ENCODE data around the gene ZNF428. TPM values are rescaled to one million over a fixed set of nuclear protein-coding genes. Genes with fewer than 3 reads are reported as not detected.

Gene ZNF428
- total RNA-seq, 6 experiments from 2014 or later = 10.9 to 16.7 (median 13.3) TPM

GRCh38 chr19:43562226-43562697, 57.2 kb downstream of the ZNF428 start:
- WGBS (ENCODE audit: insufficient coverage, low coverage, low lambda C conversion rate, missing lambda C conversion rate) = 89% methylated on average over 3 of the region's 6 CpGs
- Histone ChIP-seq H3K4me3 (no peak overlapping the region), H3K27me3 (no peaks in the 10 kb centered on the region), H3K27ac (no peak overlapping the region), H3K9me3 (no peaks in the 10 kb centered on the region), H3K4me1 (no peaks in the 10 kb centered on the region), H3K36me3 (no peaks in the 10 kb centered on the region)
- TF ChIP-seq, protein P1, sequence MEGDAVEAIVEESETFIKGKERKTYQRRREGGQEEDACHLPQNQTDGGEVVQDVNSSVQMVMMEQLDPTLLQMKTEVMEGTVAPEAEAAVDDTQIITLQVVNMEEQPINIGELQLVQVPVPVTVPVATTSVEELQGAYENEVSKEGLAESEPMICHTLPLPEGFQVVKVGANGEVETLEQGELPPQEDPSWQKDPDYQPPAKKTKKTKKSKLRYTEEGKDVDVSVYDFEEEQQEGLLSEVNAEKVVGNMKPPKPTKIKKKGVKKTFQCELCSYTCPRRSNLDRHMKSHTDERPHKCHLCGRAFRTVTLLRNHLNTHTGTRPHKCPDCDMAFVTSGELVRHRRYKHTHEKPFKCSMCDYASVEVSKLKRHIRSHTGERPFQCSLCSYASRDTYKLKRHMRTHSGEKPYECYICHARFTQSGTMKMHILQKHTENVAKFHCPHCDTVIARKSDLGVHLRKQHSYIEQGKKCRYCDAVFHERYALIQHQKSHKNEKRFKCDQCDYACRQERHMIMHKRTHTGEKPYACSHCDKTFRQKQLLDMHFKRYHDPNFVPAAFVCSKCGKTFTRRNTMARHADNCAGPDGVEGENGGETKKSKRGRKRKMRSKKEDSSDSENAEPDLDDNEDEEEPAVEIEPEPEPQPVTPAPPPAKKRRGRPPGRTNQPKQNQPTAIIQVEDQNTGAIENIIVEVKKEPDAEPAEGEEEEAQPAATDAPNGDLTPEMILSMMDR (IDR thresholded peaks at IDR 0.05) = no peak
- no peak for TF ChIP-seq POLR2A (IDR thresholded peaks at IDR 0.05)
- DNase-seq (no peak), ATAC-seq (no peak)
- intact Hi-C loops (cut with DNase I) = no loop called here

GRCh38 chr19:43561139-43561970, 58.1 kb downstream of the ZNF428 start:
- 73% methylated on average over 4 of the region's 12 CpGs for WGBS (ENCODE audit: insufficient coverage, low coverage, low lambda C conversion rate, missing lambda C conversion rate)
- no peaks in the 10 kb centered on the region for H3K27me3 ChIP-seq
- no peaks in the 10 kb centered on the region for H3K36me3 ChIP-seq
- intact Hi-C loops (cut with DNase I) = no loop called here
- H3K9me3 ChIP-seq = no peaks in the 10 kb centered on the region
- H3K4me3 ChIP-seq = no peak overlapping the region
- no peaks in the 10 kb centered on the region for H3K4me1 ChIP-seq
- TF ChIP-seq POLR2A (IDR thresholded peaks at IDR 0.05) = no peak
- TF ChIP-seq, protein P1 (IDR thresholded peaks at IDR 0.05) = no peak
- DNase-seq = no peak
- no peak for ATAC-seq
- no peak overlapping the region for H3K27ac ChIP-seq

- peak in 1 of 4 donors; percentile 20 for ATAC-seq
- TF ChIP-seq, protein P1 (IDR thresholded peaks at IDR 0.05) = no peak
- no peak for TF ChIP-seq POLR2A (IDR thresholded peaks at IDR 0.05)
- Histone ChIP-seq H3K9me3 (no peaks in the 10 kb centered on the region), H3K36me3 (no peaks in the 10 kb centered on the region), H3K4me1 (no peaks in the 10 kb centered on the region), H3K27ac (no peak overlapping the region), H3K27me3 (no peaks in the 10 kb centered on the region), H3K4me3 (no peak overlapping the region)
- 83% methylated on average over 3 of the region's 6 CpGs for WGBS (ENCODE audit: insufficient coverage, low coverage, low lambda C conversion rate, missing lambda C conversion rate)
- intact Hi-C loops (cut with DNase I) = no loop called here
- DNase-seq = no peak
These were observed 58.7 kb downstream of the ZNF428 start for GRCh38 chr19:43560687-43561086.

Small RNAs within 50 kb of the gene (small RNA-seq; reads per million reads assigned to genes)
- 0 reads per million in 2 experiments for gene RN7SL368P

Other genes with a start within 250 kb of the ZNF428 start
- not detected for gene TEX101, start 204.7 kb downstream of the ZNF428 start, total RNA-seq
- gene LYPD3, start 154.0 kb downstream of the ZNF428 start, total RNA-seq = under 1 TPM in 4 of 6 experiments, not detected in 2; 0.20 to 0.28 (median 0.25) TPM
- gene PHLDB3, start 114.9 kb downstream of the ZNF428 start, total RNA-seq = 10 to 100 TPM in 5 of 6 experiments, 1 to 10 TPM in 1; 9.6 to 15.0 (median 11.1) TPM
- 10 to 100 TPM; 26.4 to 60.8 (median 46.3) TPM for gene ETHE1, start 92.4 kb downstream of the ZNF428 start, total RNA-seq
- under 1 TPM in 5 of 6 experiments, not detected in 1; 0.89 to 0.99 (median 0.95) TPM for gene ZNF575, start 86.4 kb downstream of the ZNF428 start, total RNA-seq
- gene XRCC1, start 44.1 kb downstream of the ZNF428 start, total RNA-seq = 1 to 10 TPM; 5.5 to 8.4 (median 7.5) TPM
- gene PINLYP, start 43.8 kb downstream of the ZNF428 start, total RNA-seq = 1 to 10 TPM in 1 of 6 experiments, under 1 TPM in 4, not detected in 1; 0.58 to 1.5 (median 0.81) TPM
- gene IRGQ, start 23.5 kb downstream of the ZNF428 start, total RNA-seq = 10 to 100 TPM in 4 of 6 experiments, 1 to 10 TPM in 2; 9.1 to 18.6 (median 11.0) TPM
- gene ZNF576, start 23.0 kb downstream of the ZNF428 start, total RNA-seq = 10 to 100 TPM in 4 of 6 experiments, 1 to 10 TPM in 2; 7.7 to 15.8 (median 10.3) TPM
- under 1 TPM in 5 of 6 experiments, not detected in 1; 0.09 to 0.37 (median 0.18) TPM for gene SRRM5, start 7.5 kb downstream of the ZNF428 start, total RNA-seq
- gene CADM4, start 20.2 kb upstream of the ZNF428 start, total RNA-seq = 1 to 10 TPM; 2.2 to 4.7 (median 3.7) TPM
- gene PLAUR, start 50.5 kb upstream of the ZNF428 start, total RNA-seq = 10 to 100 TPM in 1 of 6 experiments, 1 to 10 TPM in 4, under 1 TPM in 1; 0.90 to 13.3 (median 2.3) TPM
- not detected for gene IRGC, start 96.4 kb upstream of the ZNF428 start, total RNA-seq
- gene SMG9, start 135.3 kb upstream of the ZNF428 start, total RNA-seq = 10 to 100 TPM in 2 of 6 experiments, 1 to 10 TPM in 4; 6.5 to 13.5 (median 9.8) TPM
- 1 to 10 TPM in 1 of 6 experiments, under 1 TPM in 4, not detected in 1; 0.18 to 1.4 (median 0.27) TPM for gene KCNN4, start 161.3 kb upstream of the ZNF428 start, total RNA-seq
- gene LYPD5, start 182.8 kb upstream of the ZNF428 start, total RNA-seq = under 1 TPM in 2 of 6 experiments, not detected in 4; 0.80 to 0.87 TPM
- 1 to 10 TPM; 1.7 to 4.0 (median 2.2) TPM for gene ZNF283, start 207.7 kb upstream of the ZNF428 start, total RNA-seq

All from right lobe of liver (tissue), 6 donors.